ENCODE results near the gene KRTAP5-1. TPM values are rescaled to one million over a fixed set of nuclear protein-coding genes. Genes with fewer than 3 reads are reported as not detected.
"Not testable (repeated sequence)": the region's sequence is repeated elsewhere in the genome, so short reads cannot be mapped to it uniquely, and the experiment has no call there.

Gene KRTAP5-1
- total RNA-seq, 1 donor from 2014 or later, result not detected

GRCh38 chr11:1623716-1624115 lies 38.6 kb upstream of the KRTAP5-1 start:
- H3K27ac ChIP-seq, result no peak overlapping the region
- H3K9me3 ChIP-seq, result no peaks in the 10 kb centered on the region
- H3K36me3 ChIP-seq, result no peaks in the 10 kb centered on the region
- H3K27me3 ChIP-seq, result no peaks in the 10 kb centered on the region
- H3K4me1 ChIP-seq, result no peaks in the 10 kb centered on the region
- intact Hi-C loops (cut with DNase I), result no loop called here
- TF ChIP-seq CTCF (IDR thresholded peaks at IDR 0.05), result no peak
- no peak for TF ChIP-seq POLR2AphosphoS5 (IDR thresholded peaks at IDR 0.05; ENCODE audit: insufficient read depth in 1 of 2, low read depth in 1 of 2)
- TF ChIP-seq POLR2A (IDR thresholded peaks at IDR 0.05), result no peak
- H3K4me3 ChIP-seq, result no peak overlapping the region
- no peak for DNase-seq (ENCODE audit: extremely low spot score in 2 of 2)

DNA sequence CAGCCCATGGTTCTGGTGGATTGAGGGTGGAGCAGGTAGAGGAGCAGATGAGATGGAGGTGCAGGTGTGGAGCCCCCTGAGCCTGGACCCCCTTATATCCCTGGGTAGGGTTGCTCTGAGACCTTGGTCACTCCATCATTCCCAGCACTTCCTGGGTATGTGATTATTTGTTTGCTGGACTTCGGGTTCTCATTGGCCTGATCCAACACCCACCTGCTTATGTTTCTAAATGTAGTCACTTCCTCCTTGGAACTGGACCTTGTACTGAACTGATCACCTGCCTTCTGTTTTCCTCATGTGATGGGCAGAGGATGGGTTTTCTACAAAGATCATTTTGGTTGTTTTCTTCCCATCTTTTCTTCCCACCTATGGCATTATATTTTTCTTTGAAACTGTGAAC lies 37.0 kb upstream of the KRTAP5-1 start, which contains the start of gene KRTAP5-4:
Gene KRTAP5-4 (minus strand): TSS at position 53 of the 400 bp plus-strand sequence. CDS start 45 bp downstream, at position 8.
- Histone ChIP-seq H3K9me3 (no peaks in the 10 kb centered on the region), H3K4me1 (no peaks in the 10 kb centered on the region), H3K27me3 (no peaks in the 10 kb centered on the region), H3K36me3 (no peaks in the 10 kb centered on the region), H3K27ac (no peak within 1 kb of the TSS), H3K4me3 (no peak within 1 kb of the TSS)
- TF ChIP-seq CTCF (IDR thresholded peaks at IDR 0.05) (no peak), POLR2AphosphoS5 (IDR thresholded peaks at IDR 0.05; ENCODE audit: insufficient read depth in 1 of 2, low read depth in 1 of 2) (no peak), POLR2A (IDR thresholded peaks at IDR 0.05) (no peak)
- no peak for DNase-seq (ENCODE audit: extremely low spot score in 2 of 2)
- intact Hi-C loops (cut with DNase I), result no loop called here

DNA sequence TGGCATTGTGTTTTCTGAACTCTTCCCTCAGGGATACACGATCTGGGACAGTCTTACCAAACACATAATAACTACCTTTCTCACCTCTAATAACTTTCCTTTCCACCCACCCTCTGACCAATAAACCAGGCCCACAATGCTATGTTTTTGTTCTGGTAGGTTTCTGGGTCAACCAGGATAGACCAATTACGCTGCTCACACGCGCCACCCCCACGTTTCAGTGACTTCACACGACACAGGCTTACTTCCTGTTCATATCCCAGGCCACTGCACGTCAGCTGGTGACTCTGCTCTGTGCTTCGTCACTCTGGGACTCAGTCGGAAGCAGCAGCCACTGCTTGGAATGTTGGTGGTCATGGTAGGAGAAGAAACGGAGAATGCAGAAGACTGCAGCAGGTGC lies 34.4 kb upstream of the KRTAP5-1 start:
- no peaks in the 10 kb centered on the region for H3K27me3 ChIP-seq
- no peaks in the 10 kb centered on the region for H3K9me3 ChIP-seq
- no peaks in the 10 kb centered on the region for H3K36me3 ChIP-seq
- no peak overlapping the region for H3K4me3 ChIP-seq
- intact Hi-C loops (cut with DNase I), result no loop called here
- no peak for DNase-seq (ENCODE audit: extremely low spot score in 2 of 2)
- H3K4me1 ChIP-seq, result no peaks in the 10 kb centered on the region
- no peak overlapping the region for H3K27ac ChIP-seq
- TF ChIP-seq POLR2A (IDR thresholded peaks at IDR 0.05) (no peak), CTCF (IDR thresholded peaks at IDR 0.05) (no peak), POLR2AphosphoS5 (IDR thresholded peaks at IDR 0.05; ENCODE audit: insufficient read depth in 1 of 2, low read depth in 1 of 2) (no peak)

GRCh38 chr11:1618231-1618630 lies 33.1 kb upstream of the KRTAP5-1 start:
- H3K4me1 ChIP-seq, result no peaks in the 10 kb centered on the region
- no peak for TF ChIP-seq CTCF (IDR thresholded peaks at IDR 0.05)
- DNase-seq (ENCODE audit: extremely low spot score in 2 of 2), result no peak
- no peaks in the 10 kb centered on the region for H3K27me3 ChIP-seq
- intact Hi-C loops (cut with DNase I), result no loop called here
- no peak overlapping the region for H3K27ac ChIP-seq
- no peak overlapping the region for H3K4me3 ChIP-seq
- H3K36me3 ChIP-seq, result no peaks in the 10 kb centered on the region
- H3K9me3 ChIP-seq, result no peaks in the 10 kb centered on the region

GRCh38 chr11:1608363-1608762 lies 23.3 kb upstream of the KRTAP5-1 start, which contains the start of gene KRTAP5-3:
Gene KRTAP5-3, minus strand, starts transcription at chr11:1608463. Its CDS starts 78 bp downstream, at chr11:1608385.
- no peak within 1 kb of the TSS for H3K4me3 ChIP-seq
- H3K36me3 ChIP-seq, result no peaks in the 10 kb centered on the region
- TF ChIP-seq CTCF (IDR thresholded peaks at IDR 0.05), result no peak
- no peak for TF ChIP-seq POLR2AphosphoS5 (IDR thresholded peaks at IDR 0.05; ENCODE audit: insufficient read depth in 1 of 2, low read depth in 1 of 2)
- TF ChIP-seq POLR2A (IDR thresholded peaks at IDR 0.05), result no peak
- H3K27ac ChIP-seq, result no peak within 1 kb of the TSS
- intact Hi-C loops (cut with DNase I), result no loop called here
- no peak for DNase-seq (ENCODE audit: extremely low spot score in 2 of 2)
- H3K9me3 ChIP-seq, result no peaks in the 10 kb centered on the region
- no peaks in the 10 kb centered on the region for H3K27me3 ChIP-seq
- no peaks in the 10 kb centered on the region for H3K4me1 ChIP-seq

DNA sequence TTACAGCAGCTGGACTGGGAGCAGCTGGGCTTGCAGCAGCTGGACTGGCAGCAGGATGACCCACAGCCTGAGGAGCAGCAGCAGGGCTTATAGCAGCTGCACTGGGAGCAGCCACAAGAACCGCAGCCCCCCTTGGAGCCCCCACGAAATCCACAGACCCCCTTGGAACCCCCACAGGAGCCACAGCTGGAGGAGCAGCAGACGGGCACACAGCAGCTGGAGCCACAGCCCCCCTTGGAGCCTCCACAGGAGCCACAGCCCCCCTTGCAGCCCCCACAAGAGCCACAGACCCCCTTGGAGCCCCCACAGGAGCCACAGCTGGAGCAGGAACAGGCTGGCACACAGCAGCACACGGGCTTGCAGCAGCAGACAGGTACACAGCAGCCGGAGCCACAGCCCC lies 22.8 kb upstream of the KRTAP5-1 start:
- DNase-seq (ENCODE audit: extremely low spot score in 2 of 2); H3K27ac ChIP-seq; H3K4me1 ChIP-seq; intact Hi-C loops (cut with DNase I); H3K27me3 ChIP-seq; H3K4me3 ChIP-seq; H3K36me3 ChIP-seq; H3K9me3 ChIP-seq: not testable (repeated sequence)

- H3K4me1 ChIP-seq; DNase-seq (ENCODE audit: extremely low spot score in 2 of 2); H3K9me3 ChIP-seq; H3K27me3 ChIP-seq; intact Hi-C loops (cut with DNase I); H3K4me3 ChIP-seq; H3K36me3 ChIP-seq; H3K27ac ChIP-seq: not testable (repeated sequence)
Measured at GRCh38 chr11:1607156-1607845, 22.2 kb upstream of the KRTAP5-1 start.

DNA sequence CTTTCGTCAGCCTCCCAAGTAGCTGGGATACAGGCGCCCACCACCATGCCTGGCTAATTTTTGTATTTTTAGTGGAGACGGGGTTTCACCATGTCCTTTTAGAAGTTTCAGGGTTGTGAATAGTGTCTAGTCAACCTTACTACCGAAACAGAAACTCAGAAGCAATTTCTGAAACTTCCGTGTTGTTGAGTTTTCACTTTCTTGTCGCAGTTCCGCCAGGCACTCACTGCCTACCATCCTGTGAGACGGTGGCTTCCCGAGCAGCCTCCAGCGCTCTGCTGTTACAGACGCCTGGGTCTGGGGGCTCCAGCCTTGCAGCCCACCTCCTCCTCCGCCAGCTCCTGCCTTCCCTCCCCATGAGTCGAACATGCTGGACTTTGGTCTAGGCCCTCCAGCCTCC lies 20.8 kb upstream of the KRTAP5-1 start:
- H3K4me3 ChIP-seq; H3K4me1 ChIP-seq; DNase-seq (ENCODE audit: extremely low spot score in 2 of 2); H3K36me3 ChIP-seq; intact Hi-C loops (cut with DNase I); H3K9me3 ChIP-seq; H3K27me3 ChIP-seq; H3K27ac ChIP-seq: not testable (repeated sequence)
